HL-60 (cell line): ENCODE results near the gene BRWD1.

Experiments used
- DNase-seq, 2 experiments: peaks; one replicate each; pipeline ENCODE4 v3.0.0-alpha.2; 2010 to 2020; ENCODE audit warnings: low read depth in 1 of 2, low spot score in 1 of 2
- H3K27ac ChIP-seq: fragments of 250-450 bp; sonication (Bioruptor Pico); replicated peaks from 2 replicates; pipeline ENCODE4 v1.5.1; 2020; ENCODE audit warnings: mild to moderate bottlenecking, moderate library complexity
- H3K27me3 ChIP-seq: fragments of 250-450 bp; sonication (Bioruptor Pico); 2 replicates; pipeline ENCODE4 v1.5.1; 2021; ENCODE audit warnings: mild to moderate bottlenecking, moderate library complexity; ENCODE audit not compliant: insufficient read depth, poor library complexity, severe bottlenecking
- H3K4me3 ChIP-seq: replicated peaks from 2 replicates; pipeline ENCODE4 v1.5.1; 2011; ENCODE audit warnings: mild to moderate bottlenecking, control low read depth, low read length; ENCODE audit not compliant: insufficient read depth
- CTCF ChIP-seq: IDR thresholded peaks from one replicate; pipeline ENCODE4 v1.5.1; 2011; ENCODE audit warnings: low read length, control low read depth, inconsistent platforms; ENCODE audit not compliant: insufficient read depth
- GABPA ChIP-seq: IDR thresholded peaks from 2 replicates; pipeline ENCODE4 v1.6.1; 2012; ENCODE audit warnings: low read depth
- POLR2AphosphoS5 ChIP-seq: IDR thresholded peaks from 2 replicates; pipeline ENCODE4 v1.6.1; 2012; ENCODE audit warnings: low read depth
- SPI1 ChIP-seq: IDR thresholded peaks from 2 replicates; pipeline ENCODE4 v1.6.1; 2012; ENCODE audit warnings: low read depth, mild to moderate bottlenecking, borderline replicate concordance
- TF ChIP-seq, protein P1 (sequence below): IDR thresholded peaks from 2 replicates; pipeline ENCODE4 v1.6.1; 2012; ENCODE audit warnings: low read depth; ENCODE audit not compliant: insufficient replicate concordance

Gene BRWD1

DNA sequence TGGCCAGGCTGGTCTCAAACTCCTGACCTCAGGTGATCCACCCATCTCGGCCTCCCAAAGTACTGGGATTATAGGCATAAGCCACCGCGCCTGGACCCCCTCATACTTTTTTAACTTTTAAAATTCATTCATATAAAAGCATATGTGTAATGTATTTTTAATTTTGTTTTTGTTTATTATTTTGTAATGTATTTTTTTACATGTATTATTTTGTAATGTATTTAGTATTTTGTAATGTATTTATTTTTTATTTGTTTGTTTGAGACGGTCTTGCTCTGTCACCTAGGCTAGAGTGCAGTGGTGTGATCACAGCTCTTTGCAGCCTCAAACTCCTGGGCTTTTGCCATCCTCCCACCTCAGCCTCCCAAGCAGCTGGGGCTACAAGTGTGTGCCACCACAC lies 12.0 kb upstream of the BRWD1 start:
- no peak overlapping the region for H3K4me3 ChIP-seq
- no peaks in the 10 kb centered on the region for H3K27me3 ChIP-seq
- H3K27ac ChIP-seq = no peak overlapping the region
- TF ChIP-seq GABPA (no peak), CTCF (no peak), SPI1 (no peak), POLR2AphosphoS5 (no peak)
- TF ChIP-seq, protein P1, sequence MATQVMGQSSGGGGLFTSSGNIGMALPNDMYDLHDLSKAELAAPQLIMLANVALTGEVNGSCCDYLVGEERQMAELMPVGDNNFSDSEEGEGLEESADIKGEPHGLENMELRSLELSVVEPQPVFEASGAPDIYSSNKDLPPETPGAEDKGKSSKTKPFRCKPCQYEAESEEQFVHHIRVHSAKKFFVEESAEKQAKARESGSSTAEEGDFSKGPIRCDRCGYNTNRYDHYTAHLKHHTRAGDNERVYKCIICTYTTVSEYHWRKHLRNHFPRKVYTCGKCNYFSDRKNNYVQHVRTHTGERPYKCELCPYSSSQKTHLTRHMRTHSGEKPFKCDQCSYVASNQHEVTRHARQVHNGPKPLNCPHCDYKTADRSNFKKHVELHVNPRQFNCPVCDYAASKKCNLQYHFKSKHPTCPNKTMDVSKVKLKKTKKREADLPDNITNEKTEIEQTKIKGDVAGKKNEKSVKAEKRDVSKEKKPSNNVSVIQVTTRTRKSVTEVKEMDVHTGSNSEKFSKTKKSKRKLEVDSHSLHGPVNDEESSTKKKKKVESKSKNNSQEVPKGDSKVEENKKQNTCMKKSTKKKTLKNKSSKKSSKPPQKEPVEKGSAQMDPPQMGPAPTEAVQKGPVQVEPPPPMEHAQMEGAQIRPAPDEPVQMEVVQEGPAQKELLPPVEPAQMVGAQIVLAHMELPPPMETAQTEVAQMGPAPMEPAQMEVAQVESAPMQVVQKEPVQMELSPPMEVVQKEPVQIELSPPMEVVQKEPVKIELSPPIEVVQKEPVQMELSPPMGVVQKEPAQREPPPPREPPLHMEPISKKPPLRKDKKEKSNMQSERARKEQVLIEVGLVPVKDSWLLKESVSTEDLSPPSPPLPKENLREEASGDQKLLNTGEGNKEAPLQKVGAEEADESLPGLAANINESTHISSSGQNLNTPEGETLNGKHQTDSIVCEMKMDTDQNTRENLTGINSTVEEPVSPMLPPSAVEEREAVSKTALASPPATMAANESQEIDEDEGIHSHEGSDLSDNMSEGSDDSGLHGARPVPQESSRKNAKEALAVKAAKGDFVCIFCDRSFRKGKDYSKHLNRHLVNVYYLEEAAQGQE = no peak
- DNase-seq = no peak

GRCh38 chr21:39321424-39321823 lies 8.0 kb upstream of the BRWD1 start:
- DNase-seq = no peak
- TF ChIP-seq, protein P1 = no peak
- TF ChIP-seq GABPA (no peak), CTCF (no peak), POLR2AphosphoS5 (no peak), SPI1 (no peak)
- H3K27ac ChIP-seq = no peak overlapping the region

DNA sequence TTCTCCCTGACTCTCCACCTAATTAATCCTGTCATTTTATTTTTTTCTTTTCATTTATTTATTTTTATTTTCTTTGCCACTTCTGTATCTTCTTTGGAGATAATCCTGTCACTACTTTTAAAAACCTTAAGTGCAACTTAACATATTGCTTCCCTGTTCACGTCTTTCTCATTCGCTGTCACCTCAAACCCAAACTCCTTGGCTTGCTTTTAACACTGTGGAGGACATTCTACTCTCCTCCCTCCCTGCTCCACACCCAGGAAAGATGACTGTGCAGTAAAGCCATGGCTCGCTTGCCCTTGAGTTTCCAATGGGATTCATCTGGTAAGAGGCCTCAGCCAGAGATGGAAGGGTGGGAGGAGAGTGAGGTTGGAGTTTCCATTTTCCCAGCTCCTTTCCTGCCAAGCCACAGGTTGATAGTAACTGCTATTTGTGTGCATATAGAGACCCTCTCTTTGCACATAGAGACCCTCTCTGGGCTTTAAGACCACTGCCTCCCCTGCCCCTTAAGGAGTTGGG lies 6.4 kb upstream of the BRWD1 start:
- TF ChIP-seq, protein P1 = no peak
- TF ChIP-seq POLR2AphosphoS5 (no peak), CTCF (no peak), GABPA (no peak), SPI1 (no peak)

More at GRCh38 chr21:39321424-39321823, 8.0 kb upstream of the BRWD1 start:
- H3K4me3 ChIP-seq = no peak overlapping the region
- no peaks in the 10 kb centered on the region for H3K27me3 ChIP-seq

More for the DNA sequence above, 6.4 kb upstream of the BRWD1 start:
- H3K4me3 ChIP-seq = no peak overlapping the region
- H3K27ac ChIP-seq = no peak overlapping the region
- no peak for DNase-seq
- no peaks in the 10 kb centered on the region for H3K27me3 ChIP-seq
